GM12892 (cell line): ENCODE results near the gene SLC44A1.
"Not testable (repeated sequence)": the region's sequence is repeated elsewhere in the genome, so short reads cannot be mapped to it uniquely, and the experiment has no call there.

Experiments used
- POLR2A ChIP-seq: IDR thresholded peaks from 2 replicates; pipeline ENCODE4 v1.6.1; 2011; ENCODE audit warnings: low read depth, low read length, control low read depth
- POLR2AphosphoS5 ChIP-seq: IDR thresholded peaks from 2 replicates; pipeline ENCODE4 v1.6.1; 2011; ENCODE audit warnings: low read depth, low read length, control low read depth
- TAF1 ChIP-seq: IDR thresholded peaks from 2 replicates; pipeline ENCODE4 v1.6.1; 2011; ENCODE audit warnings: low read depth, mild to moderate bottlenecking, control low read depth, low read length, borderline replicate concordance

DNA sequence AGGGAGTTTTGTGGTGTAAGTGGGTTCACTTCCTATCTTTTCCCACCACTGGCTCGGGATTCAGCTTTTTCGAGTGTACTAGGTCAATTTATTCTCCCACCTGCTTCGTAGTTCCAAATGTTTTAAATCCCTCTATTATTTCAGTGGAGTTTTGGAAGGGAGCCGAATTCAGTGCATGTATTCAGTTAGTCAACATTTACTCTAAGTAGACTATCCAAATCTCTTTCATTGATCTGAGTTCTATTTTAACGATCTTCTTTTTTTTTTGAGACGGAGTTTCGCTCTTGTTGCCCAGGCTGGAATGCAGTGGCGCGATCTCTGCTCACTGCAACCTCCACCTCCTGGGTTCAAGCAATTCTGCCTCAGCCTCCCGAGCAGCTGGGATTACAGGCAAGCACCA lies 23.8 kb downstream of the SLC44A1 start:
- not testable (repeated sequence) for TF ChIP-seq POLR2AphosphoS5, POLR2A, TAF1
